ENCODE measurements around the gene ARMH1.

GRCh38 chr1:44714532-44714931 lies 40.0 kb downstream of the ARMH1 start:
- no peak for TF ChIP-seq CEBPB (IDR thresholded peaks at IDR 0.05)
- TF ChIP-seq ZBTB7A (IDR thresholded peaks at IDR 0.05; ENCODE audit: low read depth): no peak
- no peak for TF ChIP-seq EP300 (IDR thresholded peaks at IDR 0.05; ENCODE audit: borderline replicate concordance)
